GM12873 (cell line): ENCODE data around the gene MYF5.

Experiments used
- TF ChIP-seq, protein P1 (sequence below): IDR thresholded peaks from 2 replicates; pipeline ENCODE4 v1.5.1; 2012; ENCODE audit warnings: low read depth, mild to moderate bottlenecking, moderate library complexity, low read length, control low read depth; ENCODE audit not compliant: insufficient read depth; ENCODE audit errors: missing control alignments

MYF5 gene

DNA sequence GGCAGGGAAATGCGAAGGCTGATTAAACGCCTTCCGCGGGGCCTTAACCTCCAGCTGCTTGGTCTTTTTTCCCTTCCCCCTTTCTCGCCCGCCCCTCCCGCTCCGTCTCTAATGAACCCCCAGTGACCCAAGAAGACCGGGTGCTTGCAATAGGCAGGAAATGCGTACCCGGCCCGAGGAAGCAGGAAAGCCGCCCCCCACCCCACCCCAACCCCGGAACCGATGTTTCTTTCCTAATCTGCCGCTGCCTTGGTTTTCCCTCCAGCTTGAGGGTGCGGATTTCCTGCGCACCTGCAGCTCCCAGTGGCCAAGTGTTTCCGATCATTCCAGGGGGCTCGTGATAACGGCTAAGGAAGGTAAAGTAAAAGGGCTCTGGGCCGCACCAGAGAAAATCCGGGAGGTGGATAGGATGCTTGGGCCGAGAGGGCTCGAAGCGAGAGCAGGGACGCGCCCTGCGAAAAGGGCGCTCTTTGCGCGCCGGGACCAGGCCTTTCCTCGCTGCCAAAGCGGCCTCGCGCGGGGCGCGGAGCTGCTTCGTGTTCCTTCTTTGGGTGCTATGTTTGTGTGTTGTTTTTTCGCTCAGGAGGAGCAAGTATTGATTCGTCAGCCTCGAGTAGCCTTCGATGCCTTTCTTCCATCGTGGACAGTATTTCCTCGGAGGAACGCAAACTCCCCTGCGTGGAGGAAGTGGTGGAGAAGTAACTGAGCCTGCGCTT is 8.3 kb upstream of the MYF5 start:
- TF ChIP-seq, protein P1, sequence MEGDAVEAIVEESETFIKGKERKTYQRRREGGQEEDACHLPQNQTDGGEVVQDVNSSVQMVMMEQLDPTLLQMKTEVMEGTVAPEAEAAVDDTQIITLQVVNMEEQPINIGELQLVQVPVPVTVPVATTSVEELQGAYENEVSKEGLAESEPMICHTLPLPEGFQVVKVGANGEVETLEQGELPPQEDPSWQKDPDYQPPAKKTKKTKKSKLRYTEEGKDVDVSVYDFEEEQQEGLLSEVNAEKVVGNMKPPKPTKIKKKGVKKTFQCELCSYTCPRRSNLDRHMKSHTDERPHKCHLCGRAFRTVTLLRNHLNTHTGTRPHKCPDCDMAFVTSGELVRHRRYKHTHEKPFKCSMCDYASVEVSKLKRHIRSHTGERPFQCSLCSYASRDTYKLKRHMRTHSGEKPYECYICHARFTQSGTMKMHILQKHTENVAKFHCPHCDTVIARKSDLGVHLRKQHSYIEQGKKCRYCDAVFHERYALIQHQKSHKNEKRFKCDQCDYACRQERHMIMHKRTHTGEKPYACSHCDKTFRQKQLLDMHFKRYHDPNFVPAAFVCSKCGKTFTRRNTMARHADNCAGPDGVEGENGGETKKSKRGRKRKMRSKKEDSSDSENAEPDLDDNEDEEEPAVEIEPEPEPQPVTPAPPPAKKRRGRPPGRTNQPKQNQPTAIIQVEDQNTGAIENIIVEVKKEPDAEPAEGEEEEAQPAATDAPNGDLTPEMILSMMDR = no peak

- TF ChIP-seq, protein P1 = no peak
Observed at GRCh38 chr12:80708975-80709328, 7.8 kb upstream of the MYF5 start.

DNA sequence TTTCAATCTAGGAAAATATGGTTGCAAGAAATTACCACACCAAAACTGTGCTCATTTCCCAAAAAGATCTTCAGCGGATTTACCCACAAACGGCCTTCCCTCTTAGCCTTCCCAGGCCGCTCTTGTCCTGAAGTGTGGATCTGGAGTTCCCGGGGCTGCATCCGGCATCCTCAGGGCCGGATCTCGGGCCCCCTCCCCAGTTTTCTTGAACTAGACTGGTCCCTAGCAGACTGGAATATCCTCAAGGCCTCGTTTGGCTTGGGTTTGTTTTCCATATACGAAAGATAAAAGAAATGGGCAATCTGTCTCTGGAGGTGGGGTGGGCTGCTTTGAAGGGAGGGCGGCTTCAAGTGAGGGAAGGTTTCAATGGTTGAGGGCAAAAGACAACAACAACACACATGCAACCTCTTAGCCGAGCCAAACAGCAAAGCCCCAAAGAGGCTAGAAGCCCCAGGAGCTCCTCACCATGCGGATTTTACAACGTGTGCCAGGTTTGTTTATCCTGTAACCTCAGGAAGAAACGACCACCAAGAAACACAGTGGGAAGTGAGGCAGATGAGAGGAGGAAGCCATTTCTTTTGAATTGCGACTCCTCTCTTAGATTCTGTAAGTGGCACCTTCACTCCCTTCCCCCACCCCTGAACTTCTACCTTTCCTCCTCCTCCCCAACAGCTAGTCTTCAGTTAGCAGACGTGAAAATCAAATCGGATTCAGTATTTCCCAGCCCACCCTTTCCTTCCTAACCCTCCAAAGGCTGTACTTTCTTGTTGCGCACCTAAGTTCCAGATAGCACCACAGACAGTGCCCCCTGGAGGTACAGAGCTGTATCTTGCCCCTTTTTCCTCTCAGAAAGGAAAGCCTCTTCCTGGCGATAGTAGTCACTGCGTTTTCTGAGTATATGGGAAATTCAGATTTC is 6.6 kb upstream of the MYF5 start:
- TF ChIP-seq, protein P1 = peak; percentile 71

- TF ChIP-seq, protein P1 = no peak
Observed at GRCh38 chr12:80710727-80711449, 5.8 kb upstream of the MYF5 start.

GRCh38 chr12:80711866-80712265 is 4.8 kb upstream of the MYF5 start:
- TF ChIP-seq, protein P1 = no peak

DNA sequence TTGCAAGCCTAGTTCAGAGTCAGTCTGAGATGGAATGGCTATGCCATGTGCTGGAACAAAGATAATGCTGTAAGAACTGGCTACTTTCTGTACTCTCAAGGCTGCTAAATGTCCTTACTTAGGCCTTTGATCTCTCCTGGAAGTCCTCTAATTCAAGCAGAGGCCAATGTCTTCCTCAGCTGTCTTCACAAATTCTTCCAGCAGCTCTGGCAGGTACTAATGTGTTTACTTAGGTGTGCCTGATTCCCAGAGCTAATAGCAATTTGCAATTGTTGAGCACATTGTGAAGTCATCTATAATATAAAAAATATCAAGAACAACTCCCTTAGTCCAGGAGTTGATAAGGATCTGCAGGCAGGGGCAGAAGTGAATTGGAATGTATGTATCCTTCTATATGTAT is 3.8 kb upstream of the MYF5 start:
- TF ChIP-seq, protein P1 = no peak

DNA sequence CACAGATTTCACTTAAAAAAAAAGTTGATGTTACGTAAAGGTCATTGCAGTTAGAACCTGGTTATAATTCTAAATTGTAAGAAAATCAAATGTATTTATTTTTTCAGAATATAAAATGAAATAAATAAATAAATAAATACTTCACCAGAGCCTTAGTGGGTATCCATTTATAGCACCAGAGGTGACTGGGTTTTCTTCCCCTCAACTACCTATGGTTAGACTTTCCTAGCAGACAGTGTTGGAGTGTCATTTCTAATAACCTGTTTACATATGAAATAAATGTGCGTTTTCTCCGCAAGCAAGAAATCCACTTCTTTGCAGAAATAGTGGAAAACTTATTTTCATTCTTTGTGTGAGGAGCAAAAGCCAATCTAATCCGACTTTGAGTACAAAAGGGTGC is 3.3 kb upstream of the MYF5 start:
- TF ChIP-seq, protein P1 = no peak
